ENCODE results near the gene IFNE. TPM values are rescaled to one million over a fixed set of nuclear protein-coding genes. Genes with fewer than 3 reads are reported as not detected.

IFNE gene
- total RNA-seq, 1 experiment from 2014 or later = 0.96 TPM

DNA sequence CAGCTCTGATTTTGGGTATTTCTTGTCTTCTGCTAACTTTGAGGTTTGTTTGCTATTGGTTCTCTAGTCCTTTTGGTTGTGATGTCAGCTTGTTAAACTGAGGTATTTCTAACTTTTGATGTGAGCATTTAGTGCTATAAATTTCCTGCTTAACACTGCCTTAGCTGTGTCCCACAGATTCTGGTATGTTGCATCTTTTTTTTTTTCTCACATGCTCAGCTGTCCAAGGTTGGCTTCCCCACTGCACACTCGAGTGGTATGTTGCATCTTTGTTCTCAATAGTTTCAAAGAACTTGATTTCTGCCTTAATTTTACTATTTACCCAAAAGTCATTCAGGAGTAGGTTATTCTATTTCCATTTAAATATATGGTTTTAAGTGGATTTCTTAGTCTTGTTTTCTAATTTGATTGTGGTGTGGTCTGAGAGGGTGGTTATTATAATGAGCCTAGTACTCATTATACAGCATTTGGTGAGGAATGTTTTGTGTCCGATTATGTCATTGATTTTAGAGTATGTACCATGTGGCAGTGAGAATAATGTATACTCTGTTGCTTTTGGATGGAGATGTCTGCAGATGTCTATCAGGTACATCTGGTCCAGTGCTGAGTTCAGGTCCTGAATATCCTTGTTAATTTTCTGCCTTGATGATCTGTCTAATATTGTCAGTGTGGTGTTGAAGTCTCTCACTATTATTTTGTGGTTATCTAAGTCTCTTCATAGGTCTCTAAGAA lies 42.2 kb upstream of the IFNE start:
- CTCF ChIA-PET = no interaction called here
- H3K9me2 ChIP-seq (ENCODE audit: insufficient read depth) = no peaks in the 10 kb centered on the region
- no peak overlapping the region for H3K4me2 ChIP-seq (ENCODE audit: low read length)
- peaks cover 24 to 47% of the 10 kb centered on the region in 2 experiments for H3K36me3 ChIP-seq (ENCODE audit: control insufficient read depth in 1 of 2, insufficient read depth in 2 of 2, low read length in 2 of 2)
- DNase-seq (ENCODE audit: low read depth, low spot score) = no peak
- BruUV-seq (replicated peaks) = no TSS peak
- peaks cover 97% of the 10 kb centered on the region for H3K79me2 ChIP-seq (ENCODE audit: insufficient read depth, low read length)
- H4K20me1 ChIP-seq (ENCODE audit: insufficient read depth) = peaks cover 21% of the 10 kb centered on the region
- H3K4me3 ChIP-seq (replicated peaks in 1 of 2; ENCODE audit: low read depth in 1 of 2, low read length in 2 of 2) = no peak overlapping the region
- RAD21 ChIA-PET (ENCODE audit: low non-redundant PET in 1 of 2, low total read pairs in 2 of 2, uncharacterized antibody in 2 of 2, unreplicated experiment in 2 of 2) = no interaction called here
- peak overlapping the region; percentile 28 for H3K27ac ChIP-seq (ENCODE audit: low read depth, low read length)
- H3K9ac ChIP-seq (ENCODE audit: low read length) = no peak overlapping the region
- H2AFZ ChIP-seq (ENCODE audit: low read depth, low read length, poor library complexity, severe bottlenecking) = no peak overlapping the region
- no peaks in the 10 kb centered on the region for H3K9me3 ChIP-seq (ENCODE audit: control insufficient read depth in 1 of 2, insufficient read depth in 1 of 2, low read depth in 1 of 2, low read length in 2 of 2)
- peaks cover 13 to 36% of the 10 kb centered on the region in 2 experiments; a peak in 3 of 4 replicates for H3K4me1 ChIP-seq (ENCODE audit: control insufficient read depth in 1 of 2, insufficient read depth in 2 of 2, low read length in 2 of 2)
- H3K27me3 ChIP-seq (ENCODE audit: insufficient read depth, low read length) = no peaks in the 10 kb centered on the region
- intact Hi-C loops (cut with micrococcal nuclease) = no loop called here
- ATAC-seq = no peak
- POLR2A ChIA-PET = no interaction called here
- TF ChIP-seq, protein P1, sequence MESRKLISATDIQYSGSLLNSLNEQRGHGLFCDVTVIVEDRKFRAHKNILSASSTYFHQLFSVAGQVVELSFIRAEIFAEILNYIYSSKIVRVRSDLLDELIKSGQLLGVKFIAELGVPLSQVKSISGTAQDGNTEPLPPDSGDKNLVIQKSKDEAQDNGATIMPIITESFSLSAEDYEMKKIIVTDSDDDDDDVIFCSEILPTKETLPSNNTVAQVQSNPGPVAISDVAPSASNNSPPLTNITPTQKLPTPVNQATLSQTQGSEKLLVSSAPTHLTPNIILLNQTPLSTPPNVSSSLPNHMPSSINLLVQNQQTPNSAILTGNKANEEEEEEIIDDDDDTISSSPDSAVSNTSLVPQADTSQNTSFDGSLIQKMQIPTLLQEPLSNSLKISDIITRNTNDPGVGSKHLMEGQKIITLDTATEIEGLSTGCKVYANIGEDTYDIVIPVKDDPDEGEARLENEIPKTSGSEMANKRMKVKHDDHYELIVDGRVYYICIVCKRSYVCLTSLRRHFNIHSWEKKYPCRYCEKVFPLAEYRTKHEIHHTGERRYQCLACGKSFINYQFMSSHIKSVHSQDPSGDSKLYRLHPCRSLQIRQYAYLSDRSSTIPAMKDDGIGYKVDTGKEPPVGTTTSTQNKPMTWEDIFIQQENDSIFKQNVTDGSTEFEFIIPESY (IDR thresholded peaks at IDR 0.05; ENCODE audit: extremely low read depth, insufficient replicate concordance, low read length) = no peak
- TF ChIP-seq ELF1 (IDR thresholded peaks at IDR 0.05; ENCODE audit: borderline replicate concordance, low read depth) (no peak; the same call in 1 of the 2 replicates), TCF7L2 (IDR thresholded peaks at IDR 0.05; ENCODE audit: borderline replicate concordance, extremely low read depth, insufficient read depth, insufficient read length) (no peak), YY1 (IDR thresholded peaks at IDR 0.05; ENCODE audit: extremely low read depth, insufficient replicate concordance, low read depth, low read length) (no peak), EZH2 (IDR thresholded peaks at IDR 0.05) (no peak), RAD21 (IDR thresholded peaks at IDR 0.05; ENCODE audit: low read depth) (peak; percentile 7; the same call in 1 of the 2 replicates), EZH2phosphoT487 (IDR thresholded peaks at IDR 0.05; ENCODE audit: borderline replicate concordance) (no peak), ZFX (IDR thresholded peaks at IDR 0.05) (no peak), SP1 (IDR thresholded peaks at IDR 0.05; ENCODE audit: low read depth) (peak; percentile 51), FOSL1 (IDR thresholded peaks at IDR 0.05; ENCODE audit: low read depth) (no peak; the same call in 1 of the 2 replicates), CEBPB (IDR thresholded peaks at IDR 0.05; ENCODE audit: low read depth) (no peak), POLR2A (IDR thresholded peaks at IDR 0.05; ENCODE audit: borderline replicate concordance, extremely low read depth, insufficient read depth, insufficient read length) (no peak), SRF (IDR thresholded peaks at IDR 0.05; ENCODE audit: low read depth) (peak; percentile 68), JUND (IDR thresholded peaks at IDR 0.05) (peak; percentile 43), POLR2AphosphoS5 (IDR thresholded peaks at IDR 0.05; ENCODE audit: low read depth, low read length) (peak; percentile 28; the same call in 1 of the 2 replicates), SIN3A (IDR thresholded peaks at IDR 0.05; ENCODE audit: low read depth) (peak; percentile 38; the same call in 1 of the 2 replicates)
- TF ChIP-seq, protein P2, sequence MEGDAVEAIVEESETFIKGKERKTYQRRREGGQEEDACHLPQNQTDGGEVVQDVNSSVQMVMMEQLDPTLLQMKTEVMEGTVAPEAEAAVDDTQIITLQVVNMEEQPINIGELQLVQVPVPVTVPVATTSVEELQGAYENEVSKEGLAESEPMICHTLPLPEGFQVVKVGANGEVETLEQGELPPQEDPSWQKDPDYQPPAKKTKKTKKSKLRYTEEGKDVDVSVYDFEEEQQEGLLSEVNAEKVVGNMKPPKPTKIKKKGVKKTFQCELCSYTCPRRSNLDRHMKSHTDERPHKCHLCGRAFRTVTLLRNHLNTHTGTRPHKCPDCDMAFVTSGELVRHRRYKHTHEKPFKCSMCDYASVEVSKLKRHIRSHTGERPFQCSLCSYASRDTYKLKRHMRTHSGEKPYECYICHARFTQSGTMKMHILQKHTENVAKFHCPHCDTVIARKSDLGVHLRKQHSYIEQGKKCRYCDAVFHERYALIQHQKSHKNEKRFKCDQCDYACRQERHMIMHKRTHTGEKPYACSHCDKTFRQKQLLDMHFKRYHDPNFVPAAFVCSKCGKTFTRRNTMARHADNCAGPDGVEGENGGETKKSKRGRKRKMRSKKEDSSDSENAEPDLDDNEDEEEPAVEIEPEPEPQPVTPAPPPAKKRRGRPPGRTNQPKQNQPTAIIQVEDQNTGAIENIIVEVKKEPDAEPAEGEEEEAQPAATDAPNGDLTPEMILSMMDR (IDR thresholded peaks at IDR 0.05 in 2 of 3, conservative IDR thresholded peaks at IDR 0.05 in 1 of 3; ENCODE audit: borderline replicate concordance in 1 of 3, insufficient read depth in 1 of 3, low read depth in 2 of 3, low read length in 2 of 3) = no peak
- TF ChIP-seq, protein P3, sequence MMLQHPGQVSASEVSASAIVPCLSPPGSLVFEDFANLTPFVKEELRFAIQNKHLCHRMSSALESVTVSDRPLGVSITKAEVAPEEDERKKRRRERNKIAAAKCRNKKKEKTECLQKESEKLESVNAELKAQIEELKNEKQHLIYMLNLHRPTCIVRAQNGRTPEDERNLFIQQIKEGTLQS (IDR thresholded peaks at IDR 0.05) = no peak
- TF ChIP-seq, protein P4, sequence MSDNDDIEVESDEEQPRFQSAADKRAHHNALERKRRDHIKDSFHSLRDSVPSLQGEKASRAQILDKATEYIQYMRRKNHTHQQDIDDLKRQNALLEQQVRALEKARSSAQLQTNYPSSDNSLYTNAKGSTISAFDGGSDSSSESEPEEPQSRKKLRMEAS (IDR thresholded peaks at IDR 0.05) = peak; percentile 23
- TF ChIP-seq, protein P5, sequence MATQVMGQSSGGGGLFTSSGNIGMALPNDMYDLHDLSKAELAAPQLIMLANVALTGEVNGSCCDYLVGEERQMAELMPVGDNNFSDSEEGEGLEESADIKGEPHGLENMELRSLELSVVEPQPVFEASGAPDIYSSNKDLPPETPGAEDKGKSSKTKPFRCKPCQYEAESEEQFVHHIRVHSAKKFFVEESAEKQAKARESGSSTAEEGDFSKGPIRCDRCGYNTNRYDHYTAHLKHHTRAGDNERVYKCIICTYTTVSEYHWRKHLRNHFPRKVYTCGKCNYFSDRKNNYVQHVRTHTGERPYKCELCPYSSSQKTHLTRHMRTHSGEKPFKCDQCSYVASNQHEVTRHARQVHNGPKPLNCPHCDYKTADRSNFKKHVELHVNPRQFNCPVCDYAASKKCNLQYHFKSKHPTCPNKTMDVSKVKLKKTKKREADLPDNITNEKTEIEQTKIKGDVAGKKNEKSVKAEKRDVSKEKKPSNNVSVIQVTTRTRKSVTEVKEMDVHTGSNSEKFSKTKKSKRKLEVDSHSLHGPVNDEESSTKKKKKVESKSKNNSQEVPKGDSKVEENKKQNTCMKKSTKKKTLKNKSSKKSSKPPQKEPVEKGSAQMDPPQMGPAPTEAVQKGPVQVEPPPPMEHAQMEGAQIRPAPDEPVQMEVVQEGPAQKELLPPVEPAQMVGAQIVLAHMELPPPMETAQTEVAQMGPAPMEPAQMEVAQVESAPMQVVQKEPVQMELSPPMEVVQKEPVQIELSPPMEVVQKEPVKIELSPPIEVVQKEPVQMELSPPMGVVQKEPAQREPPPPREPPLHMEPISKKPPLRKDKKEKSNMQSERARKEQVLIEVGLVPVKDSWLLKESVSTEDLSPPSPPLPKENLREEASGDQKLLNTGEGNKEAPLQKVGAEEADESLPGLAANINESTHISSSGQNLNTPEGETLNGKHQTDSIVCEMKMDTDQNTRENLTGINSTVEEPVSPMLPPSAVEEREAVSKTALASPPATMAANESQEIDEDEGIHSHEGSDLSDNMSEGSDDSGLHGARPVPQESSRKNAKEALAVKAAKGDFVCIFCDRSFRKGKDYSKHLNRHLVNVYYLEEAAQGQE (IDR thresholded peaks at IDR 0.05; ENCODE audit: low read depth) = no peak

Data from HCT116 (cell line).